GM12878 (cell line): Measurements from ENCODE around the gene SMCO4. TPM values are rescaled to one million over a fixed set of nuclear protein-coding genes. Genes with fewer than 3 reads are reported as not detected.

Source experiments
- ATAC-seq: fragments of 200-7000 bp; cut with Tn5 transposase; 3 replicates; pipeline ENCODE4 v1.9.1; 2020; ENCODE audit warnings: mild to moderate bottlenecking, moderate library complexity
- BruUV-seq: library from RNA; stranded (reverse); fragments of 400-500 nt; replicated peaks from 2 replicates; lab custom pipeline; 2021; lab: Mats Ljungman, UMichigan
- CTCF ChIA-PET: fragments of 300-600 bp; sonication (Branson Sonifier 250); formaldehyde crosslinking; extraction: SDS; loops from one replicate; lab custom pipeline; 2021; ENCODE audit warnings: inconsistent platforms; lab: Yijun Ruan, JAX
- POLR2A ChIA-PET: fragments of 350-600 bp; formaldehyde crosslinking; extraction: SDS; loops from one replicate; lab custom pipeline; 2021; ENCODE audit warnings: inconsistent platforms; lab: Charles Lee
- RAD21 ChIA-PET: fragments of 300-600 bp; sonication (Branson Sonifier 250); formaldehyde crosslinking; loops from one replicate; lab custom pipeline; 2023; ENCODE audit warnings: antibody characterized with exemption; ENCODE audit not compliant: unreplicated experiment; lab: Charles Lee
- SMC1A ChIA-PET: fragments of 300-600 bp; sonication (Branson Sonifier 250); formaldehyde crosslinking; loops from one replicate; lab custom pipeline; 2023; ENCODE audit not compliant: unreplicated experiment, uncharacterized antibody; lab: Charles Lee
- DNase-seq: peaks from one replicate; pipeline ENCODE4 v3.0.0-alpha.2; 2011; ENCODE audit warnings: low read depth, low spot score
- FAIRE-seq: peaks from 3 replicates; lab custom pipeline; 2011; peaks lifted over from hg19 to GRCh38; lab: Jason Lieb, UNC
- H2AFZ ChIP-seq: 2 replicates; pipeline ENCODE4 v1.6.0; 2011; ENCODE audit warnings: low read depth, low read length, control low read depth; ENCODE audit not compliant: control insufficient read depth
- H3K27ac ChIP-seq: 2 replicates; pipeline ENCODE4 v1.5.1; 2011; ENCODE audit warnings: control low read depth; ENCODE audit not compliant: control insufficient read depth, insufficient read depth
- H3K27me3 ChIP-seq, 2 experiments: replicated peaks in 1 of 2; 2 replicates each; pipeline versions ENCODE4 v1.6.0 to v1.6.1; 2011; ENCODE audit warnings: low read length in 1 of 2; ENCODE audit not compliant: control insufficient read depth in 2 of 2, insufficient read depth in 2 of 2
- H3K36me3 ChIP-seq, 2 experiments: 2 replicates each; pipeline ENCODE4 v1.5.1; 2011; ENCODE audit warnings: low read length in 1 of 2; ENCODE audit not compliant: control insufficient read depth in 2 of 2, insufficient read depth in 2 of 2
- H3K4me1 ChIP-seq: 2 replicates; pipeline ENCODE4 v1.6.1; 2011; ENCODE audit warnings: mild to moderate bottlenecking, low read length, moderate library complexity, mixed read lengths; ENCODE audit not compliant: control insufficient read depth, insufficient read depth
- H3K4me2 ChIP-seq: 2 replicates; pipeline ENCODE4 v1.6.0; 2011; ENCODE audit warnings: control low read depth; ENCODE audit not compliant: control insufficient read depth, insufficient read depth
- H3K4me3 ChIP-seq: fragments of 200-600 bp; sonication (generic); 2 replicates; pipeline ENCODE4 v1.5.1; 2016
- H3K79me2 ChIP-seq: 2 replicates; pipeline ENCODE4 v1.6.0; 2011; ENCODE audit warnings: low read length; ENCODE audit not compliant: control insufficient read depth, insufficient read depth
- H3K9ac ChIP-seq: 2 replicates; pipeline ENCODE4 v1.8.0; 2011; ENCODE audit warnings: low read length, control low read depth, mixed read lengths; ENCODE audit not compliant: control insufficient read depth, insufficient read depth
- H3K9me3 ChIP-seq: replicated peaks from 3 replicates; pipeline ENCODE4 v1.5.1; 2011; ENCODE audit warnings: mild to moderate bottlenecking, low read length; ENCODE audit not compliant: control insufficient read depth, insufficient read depth
- H4K20me1 ChIP-seq: 2 replicates; pipeline ENCODE4 v1.6.0; 2011; ENCODE audit not compliant: control insufficient read depth, insufficient read depth
- DPF2 ChIP-seq: fragments of 450-650 bp; IDR thresholded peaks from 2 replicates; pipeline ENCODE4 v1.6.1; 2017; ENCODE audit warnings: mild to moderate bottlenecking
- HDGF ChIP-seq: fragments of 450-650 bp; IDR thresholded peaks from 2 replicates; pipeline ENCODE4 v1.6.1; 2016; ENCODE audit warnings: antibody characterized with exemption
- IKZF1 ChIP-seq: fragments of 450-650 bp; conservative IDR thresholded peaks from 2 replicates; pipeline ENCODE4 v1.6.1; 2017; ENCODE audit warnings: antibody characterized with exemption, mild to moderate bottlenecking
- JUNB ChIP-seq: IDR thresholded peaks from 2 replicates; pipeline ENCODE4 v1.6.1; 2016; ENCODE audit warnings: antibody characterized with exemption, mild to moderate bottlenecking
- LARP7 ChIP-seq: fragments of 450-650 bp; IDR thresholded peaks from 2 replicates; pipeline ENCODE4 v1.6.1; 2017; ENCODE audit warnings: mild to moderate bottlenecking
- MEF2A ChIP-seq: IDR thresholded peaks from 2 replicates; pipeline ENCODE4 v1.6.1; 2011; ENCODE audit warnings: low read depth, mild to moderate bottlenecking, low read length, moderate library complexity; ENCODE audit not compliant: insufficient read depth
- MEF2B ChIP-seq: fragments of 450-650 bp; IDR thresholded peaks from 2 replicates; pipeline ENCODE4 v1.6.1; 2018; ENCODE audit warnings: mild to moderate bottlenecking, moderate library complexity; ENCODE audit not compliant: partially characterized antibody, poor library complexity, severe bottlenecking
- MTA3 ChIP-seq: IDR thresholded peaks from 2 replicates; pipeline ENCODE4 v1.6.1; 2012; ENCODE audit warnings: low read length, inconsistent platforms, borderline replicate concordance
- MYB ChIP-seq: fragments of 150-350 bp; IDR thresholded peaks from 2 replicates; pipeline ENCODE4 v1.6.1; 2014; ENCODE audit warnings: mild to moderate bottlenecking, low read depth, low read length, borderline replicate concordance
- NBN ChIP-seq: fragments of 450-650 bp; IDR thresholded peaks from 2 replicates; pipeline ENCODE4 v1.6.1; 2016
- NFXL1 ChIP-seq: fragments of 450-650 bp; IDR thresholded peaks from 2 replicates; pipeline ENCODE4 v1.6.1; 2017; ENCODE audit warnings: antibody characterized with exemption, mild to moderate bottlenecking, borderline replicate concordance
- POU2F2 ChIP-seq: IDR thresholded peaks from 3 replicates; pipeline ENCODE4 v1.6.1; 2011; ENCODE audit warnings: low read depth, mild to moderate bottlenecking, low read length, borderline replicate concordance
- RFX5 ChIP-seq: IDR thresholded peaks from 2 replicates; pipeline ENCODE4 v1.6.1; 2011; ENCODE audit warnings: low read depth, low read length, improper control_type of control experiment
- SPI1 ChIP-seq: IDR thresholded peaks from 2 replicates; pipeline ENCODE4 v1.6.1; 2011; ENCODE audit warnings: low read depth, mild to moderate bottlenecking, low read length, moderate library complexity, borderline replicate concordance; ENCODE audit not compliant: insufficient read depth
- WRNIP1 ChIP-seq: IDR thresholded peaks from 2 replicates; pipeline ENCODE4 v1.6.1; 2011; ENCODE audit warnings: low read depth, low read length, improper control_type of control experiment, borderline replicate concordance
- WGBS: methylation state at CpG from one replicate; pipeline ENCODE4 v1.1.6; 2016; ENCODE audit warnings: low lambda C conversion rate; ENCODE audit not compliant: insufficient replicate concordance, insufficient coverage; ENCODE audit errors: missing lambda C conversion rate; 5-methylcytosine and 5-hydroxymethylcytosine counted together
- in situ Hi-C: fragments of 300-500 bp; cut with MboI; formaldehyde crosslinking; loops from 9 replicates; pipeline ENCODE4 v1.14.3; 2018; ENCODE audit warnings: mixed read lengths
- intact Hi-C: fragments of 100-400 bp; cut with micrococcal nuclease; formaldehyde crosslinking; loops from one replicate; pipeline ENCODE4 v1.14.2; 2022; ENCODE audit not compliant: unreplicated experiment
- polyA plus RNA-seq, 11 experiments: library from polyadenylated mRNA; depleted of rRNA in 4 of 11; unstranded in 6 of 11; stranded (reverse) in 5 of 11; fragments of >200 nt; fragmentation: Nextera tagmentation in 4 of 11; fragmentation: Illumina TruSeq in 1 of 11; extraction: Ambion mirVana in 4 of 11; extraction: Trizol in 1 of 11; gene quantifications; 1 replicate in 1 of 11; 2 replicates in 10 of 11; pipeline versions ENCODE4 v1.2.1 to v1.2.3, GENCODE V29; 2011 to 2016; ENCODE audit warnings: inconsistent platforms in 2 of 11, missing spikeins in 2 of 11, low read depth in 1 of 11
- total RNA-seq, 4 experiments: library from RNA; depleted of rRNA in 3 of 4; stranded (reverse); fragments of >200 nt in 3 of 4; fragmentation: Illumina TruSeq in 1 of 4; extraction: Trizol in 1 of 4; gene quantifications; 2 replicates each; pipeline versions ENCODE4 v1.2.1 to v1.2.3, GENCODE V29; 2013 to 2021
- TF ChIP-seq, protein P1 (sequence below): fragments of 150-350 bp; IDR thresholded peaks from 2 replicates; pipeline ENCODE4 v1.6.1; 2014; ENCODE audit warnings: mild to moderate bottlenecking, low read depth, low read length
- TF ChIP-seq, protein P2 (sequence below): IDR thresholded peaks from 2 replicates; pipeline ENCODE4 v1.6.1; 2012; ENCODE audit warnings: low read length, inconsistent platforms
- TF ChIP-seq, protein P3 (sequence below): IDR thresholded peaks from 2 replicates; pipeline ENCODE4 v1.6.1; 2011; ENCODE audit warnings: borderline replicate concordance, low read depth, mild to moderate bottlenecking, moderate library complexity, low read length; ENCODE audit not compliant: insufficient read depth, poor library complexity, severe bottlenecking

The SMCO4 gene
- total and polyA plus RNA-seq, 10 of the 15 experiments (the other 5 are each of a cell fraction or from before 2014, with no cell fraction given): 3.6 to 59.9 (median 27.9) TPM

DNA sequence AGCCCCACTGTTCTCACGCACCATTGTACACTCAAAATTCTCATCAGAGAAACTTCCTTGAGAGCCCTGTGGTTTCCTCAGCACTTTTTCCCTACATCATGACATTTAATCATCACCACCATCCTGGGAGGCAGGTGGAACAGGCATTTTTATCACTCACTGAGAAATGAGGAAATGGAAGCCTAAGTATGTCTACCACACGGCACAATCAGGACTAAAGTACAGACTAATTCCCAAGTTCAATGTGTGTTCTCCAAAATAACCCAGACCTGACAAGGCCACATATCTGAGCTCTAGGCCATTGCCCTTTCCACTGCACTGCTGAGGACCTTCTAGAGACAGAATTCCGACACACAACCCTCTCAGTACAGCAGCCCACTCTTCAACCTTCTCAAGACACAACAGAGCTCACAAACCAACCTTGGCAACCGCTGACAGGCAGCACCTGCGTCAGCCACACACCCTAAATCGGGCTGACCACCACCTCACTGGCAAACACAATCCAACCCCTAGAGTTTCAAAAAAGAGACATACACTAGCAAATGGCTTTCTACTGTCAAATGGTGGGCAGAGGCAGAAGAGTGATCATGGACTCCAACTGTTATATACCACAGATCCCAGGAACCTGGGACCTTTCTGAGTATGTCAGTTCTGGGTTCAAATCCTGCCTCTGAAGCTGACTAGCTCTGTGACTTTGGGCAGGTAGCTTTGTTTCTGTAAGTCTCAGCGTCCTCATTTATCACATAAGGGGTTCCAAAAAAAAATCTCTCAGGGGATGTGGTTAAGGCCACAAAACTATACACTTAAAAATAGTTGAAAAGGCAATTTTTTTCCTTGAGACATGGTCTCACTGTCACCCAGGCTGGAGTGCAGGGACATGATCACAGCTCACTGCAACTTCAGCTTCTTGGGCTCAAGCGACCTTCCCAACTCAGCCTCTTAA is 16.3 kb downstream of the SMCO4 start:
- FAIRE-seq (no peak), ATAC-seq (peak; percentile 36), DNase-seq (no peak)
- peaks cover 82% of the 10 kb centered on the region for H3K4me1 ChIP-seq
- H3K79me2 ChIP-seq: peaks cover 82% of the 10 kb centered on the region
- ChIA-PET RAD21 (interaction anchor here (1.4 to 15.4 kb wide), 4 partner anchors 10 to 15 kb away, joined by 3 to 299 read pairs (median 20); partner anchors contain the start of gene SMCO4), POLR2A (interaction anchor here (0.7 to 12.8 kb wide), 5 partner anchors 10 to 330 kb away, joined by 3 to 191 read pairs (median 3); partner anchors contain the start of gene SMCO4), CTCF (interaction anchor here (0.8 to 5.6 kb wide), 5 partner anchors 10 to 291 kb away, joined by 3 to 35 read pairs (median 6); no protein-coding TSS in a partner anchor), SMC1A (interaction anchor here (1.2 to 20.1 kb wide), 4 partner anchors 9 to 23 kb away, joined by 3 to 275 read pairs (median 130); no protein-coding TSS in a partner anchor)
- peak overlapping the region; percentile 48 for H3K9ac ChIP-seq
- H3K4me3 ChIP-seq: peak overlapping the region; percentile 56
- intact Hi-C loops (loop anchor here (1.0 to 10.0 kb wide), 3 partner anchors 16 to 1728 kb away; partner anchors contain the start of genes CEP295 and SMCO4), in situ Hi-C loops (no loop called here)
- 38% methylated on average over 8 of the region's 8 CpGs for WGBS
- no peaks in the 10 kb centered on the region; a peak in 1 of 4 replicates for H3K36me3 ChIP-seq
- H3K9me3 ChIP-seq: no peaks in the 10 kb centered on the region
- H3K4me2 ChIP-seq: peak overlapping the region; percentile 93
- BruUV-seq: TSS peak; percentile 45
- H2AFZ ChIP-seq: peak overlapping the region; percentile 81
- no peaks in the 10 kb centered on the region for H4K20me1 ChIP-seq
- peak overlapping the region; percentile 94 for H3K27ac ChIP-seq
- no peaks in the 10 kb centered on the region for H3K27me3 ChIP-seq
- peak; percentile 51 for TF ChIP-seq MEF2B
- 0 out of 2 replicates have a peak, but pooled peaks have one; percentile 48 for TF ChIP-seq WRNIP1
- TF ChIP-seq LARP7: no peak
- TF ChIP-seq, protein P1, sequence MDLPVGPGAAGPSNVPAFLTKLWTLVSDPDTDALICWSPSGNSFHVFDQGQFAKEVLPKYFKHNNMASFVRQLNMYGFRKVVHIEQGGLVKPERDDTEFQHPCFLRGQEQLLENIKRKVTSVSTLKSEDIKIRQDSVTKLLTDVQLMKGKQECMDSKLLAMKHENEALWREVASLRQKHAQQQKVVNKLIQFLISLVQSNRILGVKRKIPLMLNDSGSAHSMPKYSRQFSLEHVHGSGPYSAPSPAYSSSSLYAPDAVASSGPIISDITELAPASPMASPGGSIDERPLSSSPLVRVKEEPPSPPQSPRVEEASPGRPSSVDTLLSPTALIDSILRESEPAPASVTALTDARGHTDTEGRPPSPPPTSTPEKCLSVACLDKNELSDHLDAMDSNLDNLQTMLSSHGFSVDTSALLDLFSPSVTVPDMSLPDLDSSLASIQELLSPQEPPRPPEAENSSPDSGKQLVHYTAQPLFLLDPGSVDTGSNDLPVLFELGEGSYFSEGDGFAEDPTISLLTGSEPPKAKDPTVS: 0 out of 2 replicates have a peak, but pooled peaks have one; percentile 11
- TF ChIP-seq, protein P2, sequence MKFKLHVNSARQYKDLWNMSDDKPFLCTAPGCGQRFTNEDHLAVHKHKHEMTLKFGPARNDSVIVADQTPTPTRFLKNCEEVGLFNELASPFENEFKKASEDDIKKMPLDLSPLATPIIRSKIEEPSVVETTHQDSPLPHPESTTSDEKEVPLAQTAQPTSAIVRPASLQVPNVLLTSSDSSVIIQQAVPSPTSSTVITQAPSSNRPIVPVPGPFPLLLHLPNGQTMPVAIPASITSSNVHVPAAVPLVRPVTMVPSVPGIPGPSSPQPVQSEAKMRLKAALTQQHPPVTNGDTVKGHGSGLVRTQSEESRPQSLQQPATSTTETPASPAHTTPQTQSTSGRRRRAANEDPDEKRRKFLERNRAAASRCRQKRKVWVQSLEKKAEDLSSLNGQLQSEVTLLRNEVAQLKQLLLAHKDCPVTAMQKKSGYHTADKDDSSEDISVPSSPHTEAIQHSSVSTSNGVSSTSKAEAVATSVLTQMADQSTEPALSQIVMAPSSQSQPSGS: 0 out of 2 replicates have a peak, but pooled peaks have one; percentile 12
- TF ChIP-seq NFXL1: no peak
- peak; percentile 86 for TF ChIP-seq SPI1
- TF ChIP-seq DPF2: peak; percentile 32
- TF ChIP-seq NBN: peak; percentile 55; the same call in 1 of the 2 replicates
- TF ChIP-seq POU2F2: no peak; the same call in 2 of the 3 replicates
- TF ChIP-seq IKZF1: 0 out of 2 replicates have a peak, but pooled peaks have one; percentile 24
- peak; percentile 74 for TF ChIP-seq HDGF
- TF ChIP-seq JUNB: no peak
- TF ChIP-seq, protein P3, sequence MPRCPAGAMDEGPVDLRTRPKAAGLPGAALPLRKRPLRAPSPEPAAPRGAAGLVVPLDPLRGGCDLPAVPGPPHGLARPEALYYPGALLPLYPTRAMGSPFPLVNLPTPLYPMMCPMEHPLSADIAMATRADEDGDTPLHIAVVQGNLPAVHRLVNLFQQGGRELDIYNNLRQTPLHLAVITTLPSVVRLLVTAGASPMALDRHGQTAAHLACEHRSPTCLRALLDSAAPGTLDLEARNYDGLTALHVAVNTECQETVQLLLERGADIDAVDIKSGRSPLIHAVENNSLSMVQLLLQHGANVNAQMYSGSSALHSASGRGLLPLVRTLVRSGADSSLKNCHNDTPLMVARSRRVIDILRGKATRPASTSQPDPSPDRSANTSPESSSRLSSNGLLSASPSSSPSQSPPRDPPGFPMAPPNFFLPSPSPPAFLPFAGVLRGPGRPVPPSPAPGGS: no peak
- TF ChIP-seq MYB: no peak
- TF ChIP-seq MTA3: 0 out of 2 replicates have a peak, but pooled peaks have one; percentile 49
- TF ChIP-seq RFX5: peak; percentile 80; the same call in 1 of the 2 replicates
- TF ChIP-seq MEF2A: 0 out of 2 replicates have a peak, but pooled peaks have one; percentile 50
